DND-41 (cell line): Measurements from ENCODE around the gene EPM2A.

Experiments used
- EZH2 ChIP-seq: IDR thresholded peaks from 3 replicates; pipeline ENCODE4 v1.6.1; 2012; ENCODE audit warnings: borderline replicate concordance, low read depth, mild to moderate bottlenecking, moderate library complexity, low read length, inconsistent platforms; ENCODE audit not compliant: severe bottlenecking
- TF ChIP-seq, protein P1 (sequence below): IDR thresholded peaks from 2 replicates; pipeline ENCODE4 v1.5.1; 2012; ENCODE audit warnings: borderline replicate concordance, low read length, moderate library complexity, mild to moderate bottlenecking; ENCODE audit not compliant: poor library complexity, severe bottlenecking; ENCODE audit errors: extremely low read depth

GRCh38 chr6:145743332-145743731 lies 8.0 kb upstream of the EPM2A start:
- TF ChIP-seq, protein P1, sequence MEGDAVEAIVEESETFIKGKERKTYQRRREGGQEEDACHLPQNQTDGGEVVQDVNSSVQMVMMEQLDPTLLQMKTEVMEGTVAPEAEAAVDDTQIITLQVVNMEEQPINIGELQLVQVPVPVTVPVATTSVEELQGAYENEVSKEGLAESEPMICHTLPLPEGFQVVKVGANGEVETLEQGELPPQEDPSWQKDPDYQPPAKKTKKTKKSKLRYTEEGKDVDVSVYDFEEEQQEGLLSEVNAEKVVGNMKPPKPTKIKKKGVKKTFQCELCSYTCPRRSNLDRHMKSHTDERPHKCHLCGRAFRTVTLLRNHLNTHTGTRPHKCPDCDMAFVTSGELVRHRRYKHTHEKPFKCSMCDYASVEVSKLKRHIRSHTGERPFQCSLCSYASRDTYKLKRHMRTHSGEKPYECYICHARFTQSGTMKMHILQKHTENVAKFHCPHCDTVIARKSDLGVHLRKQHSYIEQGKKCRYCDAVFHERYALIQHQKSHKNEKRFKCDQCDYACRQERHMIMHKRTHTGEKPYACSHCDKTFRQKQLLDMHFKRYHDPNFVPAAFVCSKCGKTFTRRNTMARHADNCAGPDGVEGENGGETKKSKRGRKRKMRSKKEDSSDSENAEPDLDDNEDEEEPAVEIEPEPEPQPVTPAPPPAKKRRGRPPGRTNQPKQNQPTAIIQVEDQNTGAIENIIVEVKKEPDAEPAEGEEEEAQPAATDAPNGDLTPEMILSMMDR: no peak
- TF ChIP-seq EZH2: no peak
